ENCODE results near the gene SRPRA.

- TF ChIP-seq CTCF (tag by site-specific recombination; IDR thresholded peaks at IDR 0.05) (no peak), ZNF654 (tag by site-specific recombination; IDR thresholded peaks at IDR 0.05; ENCODE audit: low read depth) (no peak), REST (tag by site-specific recombination; IDR thresholded peaks at IDR 0.05) (no peak), WT1 (tag by site-specific recombination; IDR thresholded peaks at IDR 0.05) (no peak), YY1 (tag by site-specific recombination; IDR thresholded peaks at IDR 0.05) (no peak), ZNF776 (tag by site-specific recombination; IDR thresholded peaks at IDR 0.05; ENCODE audit: borderline replicate concordance) (no peak), ZNF280D (tag by site-specific recombination; IDR thresholded peaks at IDR 0.05) (no peak), ELK4 (IDR thresholded peaks at IDR 0.05; ENCODE audit: borderline replicate concordance, low read depth, low read length) (no peak)
- TF ChIP-seq, protein P1, sequence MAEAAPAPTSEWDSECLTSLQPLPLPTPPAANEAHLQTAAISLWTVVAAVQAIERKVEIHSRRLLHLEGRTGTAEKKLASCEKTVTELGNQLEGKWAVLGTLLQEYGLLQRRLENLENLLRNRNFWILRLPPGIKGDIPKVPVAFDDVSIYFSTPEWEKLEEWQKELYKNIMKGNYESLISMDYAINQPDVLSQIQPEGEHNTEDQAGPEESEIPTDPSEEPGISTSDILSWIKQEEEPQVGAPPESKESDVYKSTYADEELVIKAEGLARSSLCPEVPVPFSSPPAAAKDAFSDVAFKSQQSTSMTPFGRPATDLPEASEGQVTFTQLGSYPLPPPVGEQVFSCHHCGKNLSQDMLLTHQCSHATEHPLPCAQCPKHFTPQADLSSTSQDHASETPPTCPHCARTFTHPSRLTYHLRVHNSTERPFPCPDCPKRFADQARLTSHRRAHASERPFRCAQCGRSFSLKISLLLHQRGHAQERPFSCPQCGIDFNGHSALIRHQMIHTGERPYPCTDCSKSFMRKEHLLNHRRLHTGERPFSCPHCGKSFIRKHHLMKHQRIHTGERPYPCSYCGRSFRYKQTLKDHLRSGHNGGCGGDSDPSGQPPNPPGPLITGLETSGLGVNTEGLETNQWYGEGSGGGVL (tag by site-specific recombination; IDR thresholded peaks at IDR 0.05), result no peak
These were observed 16.1 kb upstream of the SRPRA start for GRCh38 chr11:126284829-126285228.

Data from HEK293 (cell line).